ENCODE data around the gene TLE2.
"Not testable (repeated sequence)": the region's sequence is repeated elsewhere in the genome, so short reads cannot be mapped to it uniquely, and the experiment has no call there.

TLE2 gene

DNA sequence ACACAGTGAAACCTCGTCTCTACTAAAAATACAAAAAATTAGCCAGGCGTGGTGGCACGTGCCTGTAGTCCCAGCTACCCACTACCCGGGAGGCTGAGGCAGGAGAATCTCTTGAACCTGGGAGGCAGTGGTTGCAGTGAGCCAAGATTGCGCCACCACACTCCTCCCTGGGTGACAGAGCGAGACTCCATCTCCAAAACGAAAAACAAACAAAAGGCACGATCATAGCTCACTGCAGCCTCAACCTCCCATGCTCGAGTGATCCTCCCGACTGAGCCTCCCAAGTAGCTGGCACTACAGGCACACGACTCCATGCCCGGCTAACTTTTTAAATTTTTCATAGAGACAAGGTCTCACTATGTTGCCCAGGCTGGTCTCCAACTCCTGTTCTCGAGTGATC lies 17.0 kb downstream of the TLE2 start:
- DNase-seq: not testable (repeated sequence)

- no peak for DNase-seq
Observed at GRCh38 chr19:3010871-3011270, 18.2 kb downstream of the TLE2 start.

DNA sequence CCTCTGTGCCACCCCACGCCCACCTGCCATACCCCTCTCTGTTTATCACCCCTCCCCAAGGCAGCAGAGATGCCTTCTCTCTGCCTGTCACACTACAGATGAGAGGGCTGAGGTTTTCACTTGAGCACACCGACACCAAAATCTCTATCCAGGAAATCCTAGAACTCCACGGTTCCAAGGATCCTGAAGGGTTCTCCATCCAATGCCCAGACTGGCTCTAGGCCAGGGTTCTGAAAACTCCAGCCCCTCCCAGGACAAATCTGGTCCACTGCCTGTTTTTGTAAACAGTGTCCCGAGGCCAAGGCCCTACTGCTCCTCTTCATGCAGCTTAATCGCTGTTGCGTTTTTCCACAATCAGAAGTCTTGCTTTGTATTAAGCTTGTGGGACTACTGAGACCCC lies 20.1 kb downstream of the TLE2 start:
- no peak for DNase-seq

- no peak for DNase-seq
Observed at GRCh38 chr19:3007975-3008374, 21.1 kb downstream of the TLE2 start.

- no peak for DNase-seq
Observed at GRCh38 chr19:3006075-3006767, 22.9 kb downstream of the TLE2 start.

DNA sequence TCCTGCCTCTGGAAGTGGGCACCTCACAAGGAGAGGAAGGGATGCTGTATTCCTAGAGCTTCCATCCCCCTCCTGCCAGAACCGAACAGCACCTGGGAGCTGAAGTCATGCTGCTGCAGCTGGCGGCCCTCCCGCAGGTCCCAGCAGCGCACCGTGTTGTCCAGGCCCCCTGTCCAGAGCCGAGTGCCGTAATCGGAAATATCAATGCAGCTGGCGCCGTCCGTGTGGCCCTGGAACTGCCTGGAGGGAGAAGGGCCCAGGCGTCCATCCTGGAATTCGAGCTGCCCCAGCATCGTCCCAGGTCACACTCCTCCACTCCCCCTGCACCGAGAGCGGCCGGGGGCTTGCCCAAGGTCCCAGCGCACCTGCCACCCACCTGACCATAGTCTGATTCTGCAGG lies 23.7 kb downstream of the TLE2 start:
- no peak for DNase-seq

GRCh38 chr19:3004522-3004921 lies 24.6 kb downstream of the TLE2 start:
- DNase-seq: no peak

- no peak for DNase-seq
Observed at GRCh38 chr19:3003046-3003445, 26.0 kb downstream of the TLE2 start.

DNA sequence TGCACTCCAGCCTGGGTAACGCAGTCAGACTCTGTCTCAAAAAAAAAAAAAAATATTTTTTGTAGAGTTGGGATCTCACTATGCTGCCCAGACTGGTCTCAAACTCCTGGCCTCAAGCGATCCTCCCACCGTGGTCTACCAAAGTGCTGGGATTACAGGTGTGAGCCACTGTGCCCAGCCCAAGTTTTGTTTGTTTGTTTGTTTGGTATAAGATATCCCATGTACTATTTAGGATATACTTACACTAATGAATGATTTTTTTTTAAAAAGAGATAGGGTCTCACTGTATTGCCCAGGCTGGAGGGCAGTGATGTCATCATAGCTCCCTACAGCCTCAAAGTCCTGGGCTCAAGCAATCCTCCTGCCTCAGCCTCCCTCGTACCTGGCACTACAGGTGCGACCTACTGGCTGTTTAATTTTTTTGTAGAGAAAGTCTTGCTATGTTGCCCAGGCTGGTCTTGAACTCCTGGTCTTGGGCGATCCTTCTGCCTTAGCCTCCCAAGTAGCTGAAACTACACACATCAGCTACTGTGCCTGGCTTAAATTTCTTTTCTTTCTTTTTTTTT lies 27.8 kb downstream of the TLE2 start:
- DNase-seq: no peak

DNA sequence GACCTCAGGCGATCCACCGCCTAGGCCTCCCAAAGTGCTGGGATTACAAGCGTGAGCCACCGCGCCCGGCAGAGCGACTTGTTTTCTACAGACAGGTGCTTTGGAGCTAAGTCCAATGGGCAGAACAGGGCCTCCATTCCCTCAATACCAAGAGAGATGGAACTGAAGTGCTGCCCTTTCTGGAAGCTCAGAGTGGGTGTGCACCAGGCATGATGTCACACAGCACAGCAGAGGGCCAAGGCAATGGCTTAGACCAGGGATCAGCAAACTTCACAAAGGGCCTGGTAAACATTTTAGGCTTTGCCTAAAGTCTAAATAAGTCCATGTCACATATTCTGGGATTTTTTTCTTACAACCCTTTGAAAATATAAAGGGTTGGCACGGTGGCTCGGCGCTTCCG lies 30.4 kb downstream of the TLE2 start:
- DNase-seq: no peak

DNA sequence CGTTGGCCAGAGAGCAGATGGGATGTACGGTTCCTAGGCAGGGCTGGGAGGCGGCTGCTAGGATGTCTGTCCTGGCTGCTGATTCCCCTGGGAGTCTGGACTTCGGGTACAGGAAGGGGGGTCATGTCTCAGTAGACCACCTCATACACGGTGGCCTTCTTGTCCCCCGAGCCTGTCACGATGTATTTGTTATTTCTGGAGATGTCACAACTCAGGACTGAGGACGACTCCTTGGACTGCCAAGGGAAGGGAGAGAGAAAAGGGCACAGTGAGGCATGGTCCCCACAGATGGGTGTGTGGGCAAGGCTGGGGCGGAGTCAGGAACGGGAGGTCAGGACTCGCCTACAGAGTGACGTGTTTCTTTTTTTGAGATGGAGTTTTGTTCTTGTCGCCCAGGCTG lies 31.4 kb downstream of the TLE2 start:
- DNase-seq: no peak

DNA sequence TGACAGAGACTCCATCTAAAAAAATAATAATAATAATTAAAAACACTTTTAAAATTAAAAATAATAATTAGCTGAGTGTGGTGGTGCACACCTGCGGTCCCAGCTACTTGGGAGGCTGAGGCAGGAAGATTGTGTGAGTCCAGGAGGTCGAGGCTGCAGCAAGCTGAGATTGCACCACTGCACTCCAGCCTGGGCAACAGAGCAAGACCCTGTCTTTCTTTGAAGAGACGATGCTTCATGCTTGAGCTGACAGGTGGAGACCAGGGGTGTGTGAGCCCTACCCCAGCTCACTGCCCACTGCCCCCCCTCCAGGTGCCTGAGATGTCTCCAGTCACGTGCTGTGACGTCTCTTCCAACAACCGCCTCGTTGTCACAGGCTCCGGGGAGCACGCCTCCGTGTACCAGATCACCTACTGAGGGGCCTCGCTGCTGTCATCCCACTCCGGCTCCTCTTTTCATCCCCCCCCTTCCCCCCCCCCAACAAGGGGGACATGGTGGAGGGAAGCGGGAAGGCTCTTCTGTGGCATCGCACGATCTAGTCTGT lies 34.4 kb downstream of the TLE2 start:
- no peak for DNase-seq

DNA sequence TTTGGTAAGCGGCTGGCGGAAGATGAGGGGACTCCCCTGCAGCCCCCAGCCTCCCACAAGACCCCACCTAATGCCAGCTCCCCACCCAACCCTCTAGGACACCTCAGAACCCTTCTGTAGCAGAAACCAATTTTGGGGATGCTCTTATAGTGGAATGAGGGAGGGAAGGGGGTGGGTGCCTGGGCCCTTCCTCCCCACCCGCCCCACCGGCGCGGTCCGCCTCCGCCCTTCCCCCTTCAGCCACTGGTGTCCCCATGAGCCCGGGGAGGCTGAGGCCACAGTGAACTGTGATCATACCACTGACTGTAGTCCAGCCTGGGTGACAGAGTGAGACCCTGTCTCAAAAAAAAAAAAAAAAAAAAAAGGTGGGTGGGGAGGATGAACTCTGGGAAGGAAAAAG lies 35.5 kb downstream of the TLE2 start:
- DNase-seq: no peak

DNA sequence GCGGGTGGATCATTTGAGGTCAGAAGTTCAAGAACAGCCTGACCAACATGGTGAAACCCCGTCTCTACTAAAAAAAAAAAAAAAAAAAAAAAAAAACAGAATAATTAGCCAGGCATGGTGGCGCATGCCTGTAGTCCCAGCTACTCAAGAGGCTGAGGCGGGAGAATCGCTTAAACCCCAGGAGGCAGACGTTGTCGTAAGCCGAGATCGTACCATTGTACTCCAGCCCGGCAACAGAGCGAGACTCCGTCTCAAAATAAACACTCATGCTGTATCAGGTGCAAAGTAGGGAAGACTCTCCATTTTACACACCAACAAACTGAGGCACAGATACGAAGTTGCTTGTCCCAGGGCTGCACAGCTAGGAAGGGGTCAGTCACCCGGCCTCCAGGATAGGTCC lies 36.1 kb downstream of the TLE2 start:
- no peak for DNase-seq

- not testable (repeated sequence) for DNase-seq
Observed at GRCh38 chr19:2992333-2992732, 36.7 kb downstream of the TLE2 start.

GRCh38 chr19:2989236-2989946 lies 39.7 kb downstream of the TLE2 start:
- DNase-seq: no peak

GRCh38 chr19:2988568-2988967 lies 40.5 kb downstream of the TLE2 start:
- no peak for DNase-seq

DNA sequence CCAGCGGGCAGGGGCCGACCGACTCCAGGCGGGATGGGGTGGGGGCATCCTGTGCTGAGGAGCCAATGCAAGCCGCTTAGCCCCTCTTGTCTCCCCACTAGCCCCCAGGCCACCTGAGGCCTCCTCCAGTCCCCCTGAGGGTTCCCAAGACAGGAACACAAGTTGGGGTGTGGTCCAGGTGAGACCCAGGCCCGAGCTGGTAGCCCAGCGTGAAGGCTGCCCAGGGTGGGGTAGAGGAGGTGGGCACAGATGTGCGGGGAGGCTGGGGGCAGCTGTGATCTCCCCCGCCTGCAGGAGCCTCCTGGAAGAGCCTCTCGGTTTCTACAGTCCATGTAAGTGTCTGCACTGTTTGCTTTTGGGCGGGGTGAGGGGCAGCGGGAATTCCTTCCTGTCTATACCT lies 41.3 kb downstream of the TLE2 start:
- no peak for DNase-seq

DNA sequence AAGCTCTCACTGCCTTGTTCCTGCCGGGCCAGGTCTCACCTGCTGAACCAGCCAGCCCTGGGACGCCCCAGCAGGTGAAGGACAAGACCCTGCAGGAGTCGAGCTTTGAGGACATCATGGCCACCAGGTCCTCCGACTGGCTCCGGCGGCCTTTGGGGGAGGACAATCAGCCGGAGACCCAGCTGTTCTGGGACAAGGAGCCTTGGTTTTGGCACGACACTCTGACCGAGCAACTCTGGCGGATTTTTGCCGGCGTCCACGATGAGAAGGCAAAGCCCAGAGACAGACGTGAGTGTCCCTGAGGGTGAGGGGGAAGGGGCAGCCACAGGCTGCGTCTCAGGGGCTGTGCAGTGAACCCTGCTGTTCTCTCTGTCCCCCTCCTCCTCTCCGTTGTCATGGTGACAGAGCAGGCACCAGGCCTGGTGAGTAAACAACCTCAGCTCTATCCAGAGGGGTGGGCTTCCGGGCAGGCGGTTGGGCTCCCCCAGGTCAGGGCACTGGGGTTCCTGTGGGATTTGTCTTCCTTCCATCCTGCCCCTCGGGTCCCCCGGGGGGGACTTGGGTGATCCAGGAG lies 42.0 kb downstream of the TLE2 start:
- no peak for DNase-seq

DNA sequence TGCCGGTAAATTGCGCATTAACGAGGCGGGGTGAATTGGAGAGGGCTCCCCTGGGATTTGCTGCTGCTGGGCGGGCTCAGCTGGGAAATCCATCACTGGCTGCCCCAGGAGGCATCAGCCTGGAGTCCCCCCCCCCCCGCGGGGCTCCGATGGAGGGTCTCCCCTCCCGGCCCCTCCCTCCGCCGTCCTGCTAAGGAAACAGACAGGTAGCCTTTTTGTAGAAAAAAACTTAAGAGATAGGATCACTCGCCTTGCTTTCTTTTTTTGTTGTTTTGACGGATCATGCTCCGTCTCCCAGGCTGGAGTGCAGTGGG lies 44.9 kb downstream of the TLE2 start:
- no peak for DNase-seq

DNA sequence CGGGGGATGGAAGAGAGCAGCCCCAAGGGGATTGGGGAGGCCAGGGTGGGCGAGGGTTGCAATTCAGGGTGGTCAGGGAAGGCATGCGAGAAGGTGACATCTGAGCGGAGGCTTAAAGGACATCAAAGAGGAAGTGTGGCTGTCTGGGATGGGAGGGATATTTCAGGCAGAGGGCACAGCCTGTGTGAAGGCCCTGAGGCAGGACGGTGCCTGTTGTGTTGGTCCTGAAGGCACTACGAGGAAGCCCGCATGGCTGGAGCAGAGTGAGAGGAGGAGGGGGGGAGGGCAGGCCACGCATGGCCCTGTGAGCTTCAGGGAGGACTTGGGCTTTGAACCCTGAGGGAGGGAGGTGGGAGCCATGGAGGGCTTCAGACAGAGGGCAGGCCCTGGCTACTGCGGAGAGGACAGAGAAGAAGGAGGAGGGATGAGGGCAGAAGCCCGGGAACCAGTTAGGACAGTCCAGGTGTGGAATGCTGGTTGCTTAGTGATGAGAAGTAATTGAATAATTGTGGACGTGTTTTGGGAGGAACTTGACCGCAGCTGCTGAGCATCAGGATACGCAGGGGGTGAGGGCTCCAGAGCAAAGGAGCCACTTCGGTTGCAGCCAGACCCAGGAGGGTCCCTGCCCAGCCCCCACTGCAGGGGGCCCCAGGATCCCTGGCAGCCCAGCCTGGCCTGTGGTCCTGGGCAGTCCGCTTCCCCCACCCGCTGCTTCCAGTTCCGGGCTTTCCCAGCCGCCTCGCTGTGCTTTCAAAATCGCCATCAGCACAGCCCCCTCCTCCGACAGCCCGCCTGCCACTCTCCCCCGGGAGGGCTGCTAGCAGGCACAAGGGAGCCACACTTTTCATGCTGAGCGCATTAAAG lies 45.5 kb downstream of the TLE2 start:
- no peak for DNase-seq

- DNase-seq: no peak
Observed at GRCh38 chr19:2982983-2983350, 46.1 kb downstream of the TLE2 start.

DNA sequence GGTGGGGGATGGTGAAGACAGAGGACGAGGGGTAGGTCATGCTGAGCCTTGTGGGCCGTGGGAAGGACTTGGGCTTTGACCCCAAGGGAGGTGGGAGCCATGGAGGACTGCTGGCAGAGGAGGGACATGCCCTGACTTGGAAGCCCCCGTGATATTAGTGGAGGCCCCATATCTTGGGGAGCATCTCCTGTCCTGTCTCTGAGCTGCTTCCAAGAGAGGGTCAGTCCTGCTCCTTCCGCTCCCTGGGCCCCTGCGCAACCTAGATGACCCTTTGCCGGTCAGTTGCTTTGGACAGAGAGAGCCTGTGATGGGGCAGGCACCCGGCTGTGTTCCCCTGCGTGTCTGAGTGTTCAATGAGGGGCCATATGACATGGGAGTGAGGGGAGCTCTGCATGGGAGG lies 46.5 kb downstream of the TLE2 start:
- no peak for DNase-seq

Measured in CD4-positive, alpha-beta T cell treated with Interleukin-6 for 4 hours (primary cell).